Measurements from ENCODE around the gene SMCO4.

Gene SMCO4

GRCh38 chr11:93498641-93499040 is 44.5 kb downstream of the SMCO4 start:
- no peak for DNase-seq

DNA sequence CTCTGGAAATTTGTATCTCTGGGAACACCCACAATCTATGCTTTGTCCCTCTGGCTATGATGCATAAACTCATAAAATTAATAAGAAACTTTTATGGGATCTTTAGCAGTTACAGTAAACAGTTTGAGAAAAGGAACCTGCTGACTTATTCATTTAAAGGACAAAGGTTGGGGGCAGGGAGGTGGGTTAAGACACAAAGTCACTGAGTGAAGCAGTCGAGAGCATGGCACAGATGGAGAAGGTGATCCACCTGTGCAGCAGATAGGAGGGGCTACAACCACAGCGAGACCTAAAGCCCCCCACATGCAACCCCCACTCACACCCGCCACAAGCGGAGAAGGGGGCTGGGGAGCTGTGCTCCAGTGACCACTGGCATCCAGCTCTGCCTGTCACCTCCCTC is 45.0 kb downstream of the SMCO4 start:
- DNase-seq: no peak

DNA sequence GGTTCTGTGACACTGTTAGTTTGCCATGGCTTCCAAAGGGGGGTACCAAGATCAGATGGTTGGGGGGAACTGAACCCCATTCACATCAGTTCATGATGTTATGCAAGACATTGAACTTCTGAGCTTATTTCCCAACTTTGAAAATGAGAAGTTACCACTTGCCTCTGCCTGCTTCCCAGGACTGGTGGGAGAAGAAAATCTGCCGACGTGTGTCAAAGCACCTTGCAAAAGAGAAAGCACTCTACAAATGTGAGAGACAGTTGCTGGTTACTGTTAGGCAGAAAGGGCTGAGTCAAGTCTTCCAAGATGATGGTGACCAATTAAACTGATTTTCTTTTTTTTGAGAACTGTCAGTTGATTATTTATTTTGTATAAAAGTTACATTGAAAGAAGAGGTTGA is 45.6 kb downstream of the SMCO4 start:
- no peak for DNase-seq

DNA sequence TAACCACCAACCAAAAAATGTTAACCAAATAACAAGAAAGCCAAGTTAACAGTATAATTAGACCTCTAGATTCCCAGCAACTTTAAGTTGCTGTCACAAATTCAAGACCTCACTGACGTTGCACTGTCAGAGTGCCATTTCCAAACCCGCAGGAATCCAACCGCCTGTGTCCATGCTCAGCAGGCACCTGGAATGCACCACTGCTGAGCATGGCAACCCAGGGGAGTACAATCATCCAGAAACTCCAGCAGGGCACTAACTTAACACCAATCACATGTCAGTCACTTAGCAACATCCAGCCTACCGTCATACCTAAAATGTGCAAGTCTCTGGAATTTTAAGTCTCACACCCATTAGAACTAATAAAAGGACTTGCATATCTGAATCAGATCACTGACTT is 48.8 kb downstream of the SMCO4 start:
- DNase-seq: no peak

GRCh38 chr11:93493252-93493897 is 49.8 kb downstream of the SMCO4 start:
- DNase-seq: no peak

DNA sequence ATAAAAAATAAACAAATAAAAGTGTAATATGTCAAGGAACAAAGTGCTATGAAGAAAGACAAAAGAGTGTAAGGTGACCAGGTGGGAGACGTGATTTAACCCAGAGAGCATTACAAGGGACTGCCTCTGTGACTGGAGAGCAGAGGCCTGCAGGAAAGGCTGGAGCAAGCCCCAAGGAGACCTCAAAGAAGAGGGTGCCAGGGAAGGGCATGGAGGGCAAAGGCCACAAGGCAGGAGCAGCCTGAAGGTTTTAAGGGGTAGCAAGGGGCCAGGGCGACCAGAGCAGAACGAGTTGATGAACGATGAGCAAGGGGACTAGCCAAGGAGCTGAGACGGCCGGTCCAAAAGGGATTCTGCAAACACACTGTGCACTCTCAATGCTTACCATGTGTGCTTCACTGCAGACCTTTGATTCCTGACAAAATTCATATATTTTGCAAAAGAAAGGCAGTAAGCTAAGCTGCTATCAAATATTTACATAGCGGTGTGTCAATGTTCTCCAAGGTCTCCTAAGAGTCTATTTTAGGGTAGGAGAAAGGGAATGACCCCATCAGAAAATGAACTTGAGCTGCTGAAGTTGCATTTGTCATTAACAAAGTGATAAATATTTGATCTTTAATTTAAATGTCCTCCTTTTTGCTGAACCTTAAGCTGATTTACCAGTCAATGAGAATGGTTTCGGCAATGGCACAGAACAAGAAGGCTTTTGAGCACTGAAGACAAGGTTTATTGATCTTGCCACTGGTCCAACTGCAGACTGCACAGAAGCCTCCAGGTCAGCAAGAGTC is 50.5 kb downstream of the SMCO4 start:
- no peak for DNase-seq

- no peak for DNase-seq
These were observed 51.2 kb downstream of the SMCO4 start for GRCh38 chr11:93491973-93492372.

GRCh38 chr11:93490996-93491618 is 52.1 kb downstream of the SMCO4 start:
- DNase-seq: no peak

GRCh38 chr11:93489841-93490240 is 53.4 kb downstream of the SMCO4 start:
- no peak for DNase-seq

DNA sequence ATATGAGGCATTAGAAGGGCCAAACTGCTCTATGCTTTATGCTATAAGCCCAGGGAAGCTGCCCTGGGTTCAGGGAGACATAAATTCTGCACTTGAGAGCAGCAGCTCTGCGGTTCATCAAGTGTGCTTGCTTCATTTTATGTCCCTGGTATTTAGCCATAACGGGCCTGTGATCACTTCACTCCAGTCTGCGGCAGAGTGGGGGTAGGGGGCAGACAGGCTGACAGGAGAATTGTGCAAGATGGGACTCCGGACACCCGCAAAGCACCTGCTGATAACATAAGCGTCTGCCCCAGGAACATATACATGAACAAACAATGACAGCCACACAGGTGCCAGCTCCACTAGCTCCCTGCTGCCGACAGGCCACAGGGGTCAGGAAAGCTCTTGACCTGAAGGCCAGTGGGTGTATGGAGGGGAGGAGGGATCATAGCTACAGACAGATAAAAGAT is 56.1 kb downstream of the SMCO4 start:
- peak; percentile 2 for DNase-seq

DNA sequence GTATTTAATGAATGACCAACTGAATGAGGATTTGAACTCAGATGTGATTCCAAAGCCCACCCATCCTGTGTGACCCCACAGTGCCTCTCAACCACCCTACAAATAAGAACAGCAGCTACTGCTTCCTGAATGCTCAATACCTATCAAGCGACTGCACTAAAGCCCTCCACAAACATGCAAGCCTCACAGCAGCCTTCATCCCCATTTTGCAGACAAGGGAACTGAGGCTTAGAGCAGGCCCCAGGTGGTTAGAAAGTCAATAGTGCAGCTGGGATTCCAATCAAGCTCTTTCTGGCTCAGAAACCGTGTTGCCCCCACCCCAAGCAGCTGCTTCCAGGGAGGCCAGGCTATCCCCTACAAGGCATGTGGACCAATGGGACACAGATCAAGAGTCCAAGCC is 57.2 kb downstream of the SMCO4 start:
- no peak for DNase-seq

- DNase-seq: no peak
These were observed 58.5 kb downstream of the SMCO4 start for GRCh38 chr11:93484716-93485115.

DNA sequence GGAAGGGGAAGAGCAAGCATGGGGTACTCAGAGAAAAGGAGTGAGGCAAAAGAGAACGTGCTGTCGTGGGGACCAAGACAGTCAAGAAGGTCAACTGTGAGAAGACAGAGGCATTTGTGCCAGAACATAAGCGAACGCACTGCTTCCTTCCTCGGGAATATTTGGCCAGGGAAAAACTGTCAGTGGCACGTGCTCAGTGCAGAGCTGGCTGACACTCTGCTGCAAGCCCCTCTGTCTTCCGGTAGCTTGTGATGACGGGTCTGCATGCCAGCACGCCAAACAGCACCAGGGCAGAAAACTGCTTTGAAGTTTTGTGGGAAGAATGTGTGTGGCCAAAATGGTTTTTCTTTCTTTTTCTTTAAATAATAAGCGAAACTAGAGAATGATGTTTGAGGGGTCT is 60.6 kb downstream of the SMCO4 start:
- no peak for DNase-seq

DNA sequence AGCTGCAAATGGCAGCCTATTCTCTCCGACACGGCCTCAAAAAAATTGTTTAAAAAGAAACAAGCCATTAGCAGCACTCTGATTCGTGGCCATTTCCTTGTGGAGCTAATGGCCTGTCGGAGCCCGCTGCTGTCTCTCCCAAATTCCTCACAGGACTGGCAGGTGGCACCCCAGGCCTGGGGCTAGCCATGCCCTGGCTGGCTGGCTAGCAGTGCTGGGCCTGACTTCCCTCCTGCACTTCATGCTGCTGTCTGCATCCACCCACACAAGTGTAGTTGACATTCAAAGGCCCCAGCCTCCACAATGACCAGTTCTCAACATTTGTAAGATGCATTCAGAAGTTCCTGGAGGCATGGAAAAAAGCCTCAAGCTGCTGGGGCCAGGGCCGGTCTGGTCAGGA is 61.5 kb downstream of the SMCO4 start:
- DNase-seq: no peak

- no peak for DNase-seq
These were observed 61.9 kb downstream of the SMCO4 start for GRCh38 chr11:93481279-93481678.

DNA sequence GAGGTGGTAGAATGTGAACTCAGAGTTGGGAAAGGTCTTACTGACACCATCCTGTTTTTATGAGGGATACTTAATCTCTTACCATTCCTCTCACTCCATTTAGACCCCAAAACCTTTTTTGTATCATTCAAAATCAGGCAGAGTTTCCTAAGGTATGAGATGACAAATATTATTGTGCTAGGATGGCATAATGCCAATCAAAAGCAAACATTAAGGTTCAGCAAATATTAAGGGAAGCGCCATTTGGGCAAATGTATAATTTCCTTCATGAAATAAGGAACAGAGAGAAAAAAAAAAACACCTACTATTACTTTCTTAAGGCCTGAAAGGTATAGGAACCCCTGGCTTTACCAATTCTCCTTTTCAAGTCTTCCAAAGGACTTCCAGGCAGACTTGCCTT is 62.4 kb downstream of the SMCO4 start:
- DNase-seq: no peak

DNA sequence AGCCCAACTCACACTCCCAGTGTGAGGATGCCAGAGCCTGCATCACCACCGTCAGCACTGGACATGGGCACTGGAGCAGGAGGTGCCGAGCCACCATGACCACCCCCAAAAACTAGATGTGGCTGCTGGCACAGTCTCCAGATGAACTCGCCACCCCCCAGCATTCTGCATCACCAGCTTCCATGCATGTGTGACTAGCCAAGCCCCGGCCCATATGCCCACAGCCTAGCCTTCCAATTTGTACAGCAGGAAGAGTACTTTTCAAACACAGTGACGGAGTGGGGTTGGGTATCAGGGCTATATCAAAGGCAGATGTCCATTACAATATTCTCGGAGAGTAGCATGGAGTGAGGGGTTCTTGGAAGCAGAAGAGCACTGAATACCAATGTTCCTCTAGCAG is 62.9 kb downstream of the SMCO4 start:
- DNase-seq: no peak

- DNase-seq: no peak
These were observed 64.3 kb downstream of the SMCO4 start for GRCh38 chr11:93478841-93479240.

GRCh38 chr11:93477684-93478234 is 65.4 kb downstream of the SMCO4 start:
- DNase-seq: no peak

GRCh38 chr11:93476796-93477195 is 66.4 kb downstream of the SMCO4 start:
- DNase-seq: no peak

- no peak for DNase-seq
These were observed 69.1 kb downstream of the SMCO4 start for GRCh38 chr11:93474123-93474522.

- no peak for DNase-seq
These were observed 74.9 kb downstream of the SMCO4 start for GRCh38 chr11:93468290-93468689.

DNA sequence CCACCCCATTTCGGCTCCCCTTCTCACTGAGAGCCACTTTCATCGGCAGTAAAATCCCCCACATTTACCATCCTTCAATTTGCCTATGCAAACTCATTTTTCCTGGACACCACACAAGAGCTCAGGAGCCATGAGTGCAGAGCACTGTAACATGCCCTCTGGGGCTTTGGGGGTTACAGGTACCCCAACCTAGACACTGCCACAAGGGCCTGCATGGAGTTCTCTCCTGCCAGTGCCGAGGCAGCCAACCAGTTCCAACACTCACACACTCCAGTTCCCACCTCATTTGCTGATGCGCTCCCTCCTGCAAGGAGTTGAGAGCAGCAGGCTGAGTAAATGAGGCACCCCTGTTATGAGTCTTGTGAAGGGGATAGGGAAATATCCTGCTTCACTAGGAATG is 76.1 kb downstream of the SMCO4 start:
- no peak for DNase-seq
